OCI-LY3 (cell line): ENCODE measurements around the gene ADGRD1.

Experiments
- H2AFZ ChIP-seq: fragments of 200-600, 300-600 bp; shearing (Covaris generic); 2 replicates; pipeline ENCODE4 v1.6.0; 2014; ENCODE audit warnings: antibody characterized with exemption, low read depth, low read length
- H3K27ac ChIP-seq: fragments of 200-600, 300-600 bp; sonication (generic); 2 replicates; pipeline ENCODE4 v1.5.1; 2014; ENCODE audit warnings: mild to moderate bottlenecking, low read length, moderate library complexity, mixed read lengths
- H3K27me3 ChIP-seq: fragments of 200-600, 300-600 bp; sonication (generic); 2 replicates; pipeline ENCODE4 v1.6.1; 2014; ENCODE audit warnings: low read depth, low read length, mixed read lengths
- H3K36me3 ChIP-seq: fragments of 200-600, 300-600 bp; sonication (generic); replicated peaks from 2 replicates; pipeline ENCODE3; 2014; ENCODE audit warnings: low read depth, low read length, mixed read lengths
- H3K4me1 ChIP-seq: fragments of 300-600, 200-600 bp; sonication (generic); 2 replicates; pipeline ENCODE4 v1.6.1; 2014; ENCODE audit warnings: low read length, mixed read lengths
- H3K4me2 ChIP-seq: fragments of 200-600, 300-600 bp; sonication (generic); 2 replicates; pipeline ENCODE4 v1.6.1; 2014; ENCODE audit warnings: low read length, mixed read lengths
- H3K4me3 ChIP-seq: fragments of 300-600, 200-600 bp; sonication (generic); 2 replicates; pipeline ENCODE4 v1.5.1; 2014; ENCODE audit warnings: antibody characterized with exemption, mild to moderate bottlenecking, low read length, moderate library complexity
- H3K79me2 ChIP-seq: fragments of 300-600, 200-600 bp; shearing (Covaris generic); 2 replicates; pipeline ENCODE4 v1.6.1; 2014; ENCODE audit warnings: mild to moderate bottlenecking, low read length, mixed read lengths
- H3K9ac ChIP-seq: fragments of 300-600, 200-600 bp; shearing (Covaris generic); 2 replicates; pipeline ENCODE4 v1.6.0; 2014; ENCODE audit warnings: mild to moderate bottlenecking, low read length, moderate library complexity
- H3K9me3 ChIP-seq: fragments of 200-600, 300-600 bp; shearing (Covaris generic); 2 replicates; pipeline ENCODE4 v1.6.1; 2014; ENCODE audit warnings: low read length, mixed read lengths; ENCODE audit not compliant: insufficient read depth
- H4K20me1 ChIP-seq: fragments of 200-600, 300-600 bp; sonication (generic); 2 replicates; pipeline ENCODE4 v1.6.1; 2016; ENCODE audit warnings: low read length, mixed read lengths; ENCODE audit not compliant: insufficient read depth
- CTCF ChIP-seq: fragments of 200-600, 300-600 bp; sonication (generic); IDR thresholded peaks from 2 replicates; pipeline ENCODE4 v1.5.1; 2014; ENCODE audit warnings: antibody characterized with exemption, low read length, low read depth
- EZH2phosphoT487 ChIP-seq: fragments of 200-600 bp; shearing (Covaris generic); IDR thresholded peaks from 2 replicates; pipeline ENCODE4 v1.6.1; 2018; ENCODE audit warnings: antibody characterized with exemption, mixed run types, low read depth

ADGRD1 gene

GRCh38 chr12:131007740-131008117 is 54.0 kb downstream of the ADGRD1 start:
- no peak for TF ChIP-seq EZH2phosphoT487
- TF ChIP-seq CTCF, result no peak
- Histone ChIP-seq H3K4me2 (no peak overlapping the region), H3K4me3 (no peak overlapping the region), H3K79me2 (no peaks in the 10 kb centered on the region), H3K27ac (no peak overlapping the region), H3K4me1 (no peaks in the 10 kb centered on the region), H4K20me1 (no peaks in the 10 kb centered on the region), H3K9ac (no peak overlapping the region), H2AFZ (no peak overlapping the region), H3K9me3 (no peaks in the 10 kb centered on the region), H3K27me3 (no peaks in the 10 kb centered on the region), H3K36me3 (no peaks in the 10 kb centered on the region)

GRCh38 chr12:131008131-131008912 is 54.6 kb downstream of the ADGRD1 start:
- Histone ChIP-seq H3K4me1 (no peaks in the 10 kb centered on the region), H3K9ac (no peak overlapping the region), H3K79me2 (no peaks in the 10 kb centered on the region), H3K4me2 (no peak overlapping the region), H3K27ac (no peak overlapping the region), H2AFZ (no peak overlapping the region), H3K9me3 (no peaks in the 10 kb centered on the region), H3K27me3 (no peaks in the 10 kb centered on the region), H3K36me3 (no peaks in the 10 kb centered on the region), H3K4me3 (no peak overlapping the region), H4K20me1 (no peaks in the 10 kb centered on the region)
- TF ChIP-seq EZH2phosphoT487 (no peak), CTCF (no peak)

GRCh38 chr12:131008913-131009270 is 55.2 kb downstream of the ADGRD1 start:
- Histone ChIP-seq H3K4me1 (no peaks in the 10 kb centered on the region), H3K9me3 (no peaks in the 10 kb centered on the region), H3K4me3 (no peak overlapping the region), H3K79me2 (no peaks in the 10 kb centered on the region), H3K27me3 (no peaks in the 10 kb centered on the region), H3K9ac (no peak overlapping the region), H4K20me1 (no peaks in the 10 kb centered on the region), H3K4me2 (no peak overlapping the region), H3K27ac (no peak overlapping the region), H3K36me3 (no peaks in the 10 kb centered on the region), H2AFZ (no peak overlapping the region)
- TF ChIP-seq EZH2phosphoT487 (no peak), CTCF (no peak)

- Histone ChIP-seq H3K27me3 (no peaks in the 10 kb centered on the region), H3K79me2 (no peaks in the 10 kb centered on the region), H3K9me3 (no peaks in the 10 kb centered on the region), H3K36me3 (no peaks in the 10 kb centered on the region), H3K9ac (no peak overlapping the region), H2AFZ (no peak overlapping the region), H3K4me1 (no peaks in the 10 kb centered on the region), H3K4me3 (no peak overlapping the region), H3K4me2 (no peak overlapping the region), H3K27ac (no peak overlapping the region), H4K20me1 (no peaks in the 10 kb centered on the region)
- no peak for TF ChIP-seq EZH2phosphoT487
- TF ChIP-seq CTCF, result no peak
Observed at GRCh38 chr12:131009595-131010395, 56.1 kb downstream of the ADGRD1 start.
